Esophagus squamous epithelium (tissue), 4 donors: ENCODE measurements around the gene COMMD1.

Experiments
- CTCF ChIP-seq, 6 experiments: fragments of 450-650 bp in 4 of 6; fragments of 200-600 bp in 2 of 6; sonication (generic) in 2 of 6; IDR thresholded peaks; one replicate each; pipeline ENCODE4 v1.5.1; 2016 to 2019; ENCODE audit warnings: antibody characterized with exemption in 6 of 6, mild to moderate bottlenecking in 4 of 6, moderate library complexity in 4 of 6
- POLR2A ChIP-seq, 4 donors: fragments of 450-650 bp; IDR thresholded peaks; one replicate each; pipeline ENCODE4 v1.6.1; 2017; ENCODE audit warnings: antibody characterized with exemption in 4 of 4, mild to moderate bottlenecking in 4 of 4, moderate library complexity in 3 of 4

GRCh38 chr2:62180975-62181374 is 275.5 kb downstream of the COMMD1 start:
- TF ChIP-seq CTCF (IDR thresholded peaks at IDR 0.05), result no peak
- TF ChIP-seq POLR2A (IDR thresholded peaks at IDR 0.05), result no peak
